Panc1 (cell line): ENCODE measurements around the gene ZBTB47.

Experiments used
- CTCF ChIP-seq: fragments of 450-650 bp; IDR thresholded peaks from 2 replicates; pipeline ENCODE4 v1.5.1; 2017; ENCODE audit warnings: mild to moderate bottlenecking
- POLR2AphosphoS5 ChIP-seq: IDR thresholded peaks from 2 replicates; pipeline ENCODE4 v1.6.1; 2012; ENCODE audit warnings: mild to moderate bottlenecking, low read depth, low read length, moderate library complexity
- REST ChIP-seq, 2 experiments: IDR thresholded peaks; 2 replicates each; pipeline ENCODE4 v1.6.1; 2011 to 2012; ENCODE audit warnings: low read depth in 2 of 2, control low read depth in 1 of 2, low read length in 1 of 2, mild to moderate bottlenecking in 1 of 2, moderate library complexity in 1 of 2; ENCODE audit not compliant: insufficient read depth in 1 of 2
- SIN3A ChIP-seq: IDR thresholded peaks from 2 replicates; pipeline ENCODE4 v1.6.1; 2012; ENCODE audit warnings: low read depth, mild to moderate bottlenecking, low read length, moderate library complexity, borderline replicate concordance; ENCODE audit not compliant: insufficient read depth
- TCF7L2 ChIP-seq: IDR thresholded peaks from 2 replicates; pipeline ENCODE4 v1.6.1; 2011; ENCODE audit warnings: mild to moderate bottlenecking, low read depth, low read length, inconsistent platforms

- TF ChIP-seq CTCF (peak; percentile 35; the same call in 1 of the 2 replicates), POLR2AphosphoS5 (no peak), REST (IDR thresholded peaks at IDR 0.05; ENCODE audit: insufficient read depth in 1 of 2, low read depth in 2 of 2, low read length in 1 of 2) (no peak), TCF7L2 (no peak), SIN3A (no peak)
These were observed 1.1 kb downstream of the ZBTB47 start for GRCh38 chr3:42654331-42655201.
